Mesenchymal stem cell (in vitro differentiated cells and primary cell): ENCODE results near the gene LITAF.
"Not testable (repeated sequence)": the region's sequence is repeated elsewhere in the genome, so short reads cannot be mapped to it uniquely, and the experiment has no call there.

Source experiments
- DNase-seq: peaks from one replicate; pipeline ENCODE4 v3.0.0-alpha.2; 2013
- H2AFZ ChIP-seq: one replicate; pipeline ENCODE4 v1.6.1; 2013; ENCODE audit warnings: low read depth, mild to moderate bottlenecking, control low read depth, inconsistent platforms, low read length, moderate library complexity
- H2AK5ac ChIP-seq: 2 replicates; pipeline ENCODE4 v1.6.1; 2013; ENCODE audit warnings: low read length, moderate library complexity, mild to moderate bottlenecking, inconsistent platforms; ENCODE audit not compliant: severe bottlenecking
- H2BK120ac ChIP-seq: one replicate; pipeline ENCODE4 v1.6.1; 2013; ENCODE audit warnings: low read depth, mild to moderate bottlenecking, inconsistent platforms, low read length, moderate library complexity
- H2BK12ac ChIP-seq, 2 experiments: one replicate each; pipeline ENCODE4 v1.6.1; 2013; ENCODE audit warnings: inconsistent platforms in 2 of 2, low read length in 2 of 2, mild to moderate bottlenecking in 2 of 2, moderate library complexity in 2 of 2, control low read depth in 1 of 2
- H2BK15ac ChIP-seq: one replicate; pipeline ENCODE4 v1.6.1; 2013; ENCODE audit warnings: mild to moderate bottlenecking, low read depth, inconsistent platforms; ENCODE audit not compliant: poor library complexity, severe bottlenecking
- H2BK5ac ChIP-seq: 2 replicates; pipeline ENCODE4 v1.6.1; 2013; ENCODE audit warnings: low read depth, mild to moderate bottlenecking, low read length, control low read depth, inconsistent platforms; ENCODE audit not compliant: poor library complexity, severe bottlenecking
- H3K14ac ChIP-seq, 2 experiments: one replicate each; pipeline ENCODE4 v1.6.1; 2013; ENCODE audit warnings: inconsistent platforms in 2 of 2, low read length in 2 of 2, control low read depth in 1 of 2, mild to moderate bottlenecking in 1 of 2, moderate library complexity in 1 of 2
- H3K18ac ChIP-seq, 2 experiments: one replicate each; pipeline ENCODE4 v1.6.1; 2013; ENCODE audit warnings: inconsistent platforms in 2 of 2, low read length in 2 of 2, control low read depth in 1 of 2, low read depth in 1 of 2, mild to moderate bottlenecking in 1 of 2
- H3K23ac ChIP-seq, 2 experiments: one replicate each; pipeline ENCODE4 v1.6.1; 2013; ENCODE audit warnings: inconsistent platforms in 2 of 2, low read length in 2 of 2, mild to moderate bottlenecking in 2 of 2, moderate library complexity in 2 of 2, control low read depth in 1 of 2
- H3K27ac ChIP-seq: 2 replicates; pipeline ENCODE4 v1.5.1; 2013; ENCODE audit warnings: mild to moderate bottlenecking, moderate library complexity, low read length, control low read depth, inconsistent platforms; ENCODE audit not compliant: poor library complexity, severe bottlenecking
- H3K27me3 ChIP-seq, 2 experiments: 2 replicates each; pipeline versions ENCODE4 v1.6.1 to v1.7.0; 2013; ENCODE audit warnings: low read length in 2 of 2, mild to moderate bottlenecking in 2 of 2, moderate library complexity in 2 of 2, control low read depth in 1 of 2, inconsistent platforms in 1 of 2; ENCODE audit not compliant: control insufficient read depth in 1 of 2, insufficient read depth in 1 of 2
- H3K36me3 ChIP-seq, 2 experiments: 2 replicates each; pipeline versions ENCODE4 v1.6.1 to v1.7.0; 2013; ENCODE audit warnings: low read length in 2 of 2, control low read depth in 1 of 2, inconsistent platforms in 1 of 2, low read depth in 1 of 2, mild to moderate bottlenecking in 1 of 2; ENCODE audit not compliant: insufficient read depth in 2 of 2, control insufficient read depth in 1 of 2
- H3K4ac ChIP-seq, 2 experiments: one replicate each; pipeline ENCODE4 v1.6.1; 2013; ENCODE audit warnings: inconsistent platforms in 2 of 2, low read length in 2 of 2, mild to moderate bottlenecking in 2 of 2, moderate library complexity in 2 of 2, control low read depth in 1 of 2, low read depth in 1 of 2
- H3K4me1 ChIP-seq: 2 replicates; pipeline ENCODE4 v1.6.1; 2013; ENCODE audit warnings: low read depth, low read length, control low read depth; ENCODE audit not compliant: control insufficient read depth, insufficient read depth
- H3K4me2 ChIP-seq: 2 replicates; pipeline ENCODE4 v1.6.1; 2013; ENCODE audit warnings: low read length, mild to moderate bottlenecking, inconsistent platforms; ENCODE audit not compliant: poor library complexity, severe bottlenecking
- H3K4me3 ChIP-seq, 2 experiments: 2 replicates each; pipeline versions ENCODE4 v1.5.1 to v1.7.0; 2013; ENCODE audit warnings: low read length in 2 of 2, mild to moderate bottlenecking in 2 of 2, control low read depth in 1 of 2, low read depth in 1 of 2; ENCODE audit not compliant: insufficient read depth in 1 of 2
- H3K79me1 ChIP-seq: replicated peaks from 2 replicates; pipeline ENCODE4 v1.6.1; 2013; ENCODE audit warnings: mild to moderate bottlenecking, control low read depth, low read length, inconsistent platforms; ENCODE audit not compliant: poor library complexity, severe bottlenecking
- H3K9ac ChIP-seq: 2 replicates; pipeline ENCODE4 v1.7.0; 2013; ENCODE audit warnings: mild to moderate bottlenecking, low read length, moderate library complexity
- H3K9me3 ChIP-seq: 2 replicates; pipeline ENCODE4 v1.7.0; 2013; ENCODE audit warnings: mild to moderate bottlenecking, low read length; ENCODE audit not compliant: control insufficient read depth
- H4K8ac ChIP-seq: one replicate; pipeline ENCODE4 v1.6.1; 2013; ENCODE audit warnings: inconsistent platforms, mild to moderate bottlenecking, low read length, moderate library complexity
- H4K91ac ChIP-seq: one replicate; pipeline ENCODE4 v1.6.1; 2013; ENCODE audit warnings: mild to moderate bottlenecking, low read length, inconsistent platforms
- WGBS: methylation state at CpG from one replicate; pipeline ENCODE4 v1.1.7; 2013; ENCODE audit warnings: mixed read lengths; 5-methylcytosine and 5-hydroxymethylcytosine counted together

LITAF gene

GRCh38 chr16:11561454-11561805, 25.3 kb downstream of the LITAF start:
- Histone ChIP-seq H4K8ac (no peak overlapping the region), H2BK5ac (no peak overlapping the region), H3K9ac (no peak overlapping the region), H3K14ac (no peak overlapping the region), H3K79me1 (peaks cover 26% of the 10 kb centered on the region), H2AK5ac (no peak overlapping the region), H3K27ac (no peak overlapping the region), H3K23ac (no peak overlapping the region), H3K4me3 (no peak overlapping the region), H2BK12ac (no peak overlapping the region), H2AFZ (no peak overlapping the region), H3K36me3 (peaks cover 7 to 13% of the 10 kb centered on the region in 2 experiments), H3K9me3 (peaks cover 4% of the 10 kb centered on the region), H2BK120ac (no peak overlapping the region), H3K27me3 (no peaks in the 10 kb centered on the region), H2BK15ac (no peak overlapping the region), H3K18ac (no peak overlapping the region), H3K4me1 (peaks cover 5% of the 10 kb centered on the region), H4K91ac (no peak overlapping the region), H3K4ac (no peak overlapping the region), H3K4me2 (no peak overlapping the region)
- WGBS = 44% methylated on average over 4 of the region's 4 CpGs
- peak; percentile 17 for DNase-seq

- H3K27me3 ChIP-seq = no peaks in the 10 kb centered on the region
- H3K4ac ChIP-seq = peak overlapping the region in 1 of 2 experiments; percentile 34
- H2BK120ac ChIP-seq = no peak overlapping the region
- H3K27ac ChIP-seq = no peak overlapping the region
- H3K4me3 ChIP-seq = no peak overlapping the region
- no peak overlapping the region for H4K91ac ChIP-seq
- peak overlapping the region; percentile 31 to 34 for H3K18ac ChIP-seq
- H3K4me1 ChIP-seq = peaks cover 5% of the 10 kb centered on the region
- no peak overlapping the region for H2BK5ac ChIP-seq
- H3K9me3 ChIP-seq = peaks cover 9% of the 10 kb centered on the region
- no peak overlapping the region for H3K4me2 ChIP-seq
- H2BK15ac ChIP-seq = no peak overlapping the region
- H3K9ac ChIP-seq = peak overlapping the region; percentile 19
- DNase-seq = peak; percentile 78
- peak overlapping the region; percentile 57 for H4K8ac ChIP-seq
- no peak overlapping the region for H3K23ac ChIP-seq
- H2AK5ac ChIP-seq = peak overlapping the region; percentile 33
- H3K14ac ChIP-seq = no peak overlapping the region
- H3K36me3 ChIP-seq = peaks cover 13 to 18% of the 10 kb centered on the region in 2 experiments
- H2BK12ac ChIP-seq = no peak overlapping the region
- 29% methylated on average over 17 of the region's 21 CpGs for WGBS
- H3K79me1 ChIP-seq = peaks cover 28% of the 10 kb centered on the region
- no peak overlapping the region for H2AFZ ChIP-seq
These were observed 25.8 kb downstream of the LITAF start for GRCh38 chr16:11560701-11561453.

GRCh38 chr16:11558308-11558823, 28.4 kb downstream of the LITAF start:
- H3K18ac ChIP-seq, H4K8ac ChIP-seq, H3K9ac ChIP-seq, H2BK15ac ChIP-seq, H4K91ac ChIP-seq, H3K23ac ChIP-seq, H2BK12ac ChIP-seq, H3K27me3 ChIP-seq, H3K14ac ChIP-seq, H3K4ac ChIP-seq, H2BK5ac ChIP-seq, H3K4me2 ChIP-seq, H2BK120ac ChIP-seq, H3K4me3 ChIP-seq, H2AFZ ChIP-seq, DNase-seq, H2AK5ac ChIP-seq, H3K4me1 ChIP-seq, H3K27ac ChIP-seq: not testable (repeated sequence)
- Histone ChIP-seq H3K79me1 (peaks cover 28% of the 10 kb centered on the region), H3K36me3 (peaks cover 35 to 36% of the 10 kb centered on the region in 2 experiments), H3K9me3 (peaks cover 18% of the 10 kb centered on the region)
- WGBS = 95% methylated on average over 6 of the region's 6 CpGs

- 82% methylated on average over 6 of the region's 6 CpGs for WGBS
- Histone ChIP-seq H2BK5ac (no peak overlapping the region), H3K79me1 (peaks cover 31% of the 10 kb centered on the region), H4K8ac (no peak overlapping the region), H4K91ac (no peak overlapping the region), H3K4me3 (no peak overlapping the region), H2AFZ (no peak overlapping the region), H2BK120ac (no peak overlapping the region), H3K27me3 (no peaks in the 10 kb centered on the region), H3K9me3 (peaks cover 18% of the 10 kb centered on the region), H3K36me3 (peaks cover 41 to 42% of the 10 kb centered on the region in 2 experiments), H3K14ac (no peak overlapping the region), H3K23ac (no peak overlapping the region), H3K9ac (no peak overlapping the region), H3K4ac (no peak overlapping the region), H2AK5ac (no peak overlapping the region), H2BK12ac (no peak overlapping the region), H2BK15ac (no peak overlapping the region), H3K4me2 (no peak overlapping the region), H3K4me1 (peaks cover 5% of the 10 kb centered on the region), H3K18ac (no peak overlapping the region), H3K27ac (no peak overlapping the region)
- no peak for DNase-seq
These were observed 28.9 kb downstream of the LITAF start for GRCh38 chr16:11557801-11558200.
